Endodermal cell (in vitro differentiated cells): ENCODE measurements around the gene PGA4. TPM values are rescaled to one million over a fixed set of nuclear protein-coding genes. Genes with fewer than 3 reads are reported as not detected.

ENCODE experiments used
- DNase-seq: peaks from one replicate; pipeline ENCODE4 v3.0.0-alpha.2; 2017
- H3K27ac ChIP-seq: 2 replicates; pipeline ENCODE4 v1.5.1; 2013; ENCODE audit warnings: mild to moderate bottlenecking, low read depth, low read length, moderate library complexity
- H3K27me3 ChIP-seq: 2 replicates; pipeline ENCODE4 v1.6.1; 2013; ENCODE audit warnings: mild to moderate bottlenecking, low read length, moderate library complexity; ENCODE audit not compliant: insufficient read depth, control insufficient read depth, poor library complexity, severe bottlenecking
- H3K36me3 ChIP-seq: 2 replicates; pipeline ENCODE4 v1.7.0; 2013; ENCODE audit warnings: mild to moderate bottlenecking, low read length, moderate library complexity; ENCODE audit not compliant: control insufficient read depth, insufficient read depth
- H3K4me1 ChIP-seq: one replicate; pipeline ENCODE4 v1.7.0; 2013; ENCODE audit warnings: low read length; ENCODE audit not compliant: control insufficient read depth, insufficient read depth
- H3K4me3 ChIP-seq: 2 replicates; pipeline ENCODE4 v1.5.1; 2013; ENCODE audit warnings: mild to moderate bottlenecking, low read length, moderate library complexity
- H3K9ac ChIP-seq: 2 replicates; pipeline ENCODE4 v1.6.1; 2013; ENCODE audit warnings: mild to moderate bottlenecking, low read length, moderate library complexity; ENCODE audit not compliant: poor library complexity, severe bottlenecking; ENCODE audit errors: extremely low read depth
- H3K9me3 ChIP-seq: 2 replicates; pipeline ENCODE4 v1.6.1; 2013; ENCODE audit warnings: mild to moderate bottlenecking, low read length, moderate library complexity; ENCODE audit not compliant: control insufficient read depth
- H3K27ac Mint-ChIP-seq: 2 replicates; pipeline ENCODE4 v1.8.0; 2020; ENCODE audit warnings: mixed read lengths
- H3K27me3 Mint-ChIP-seq: 2 replicates; pipeline ENCODE4 v1.8.0; 2021; ENCODE audit warnings: mild to moderate bottlenecking, mixed read lengths; ENCODE audit not compliant: insufficient read depth
- H3K36me3 Mint-ChIP-seq: 2 replicates; pipeline ENCODE4 v1.8.0; 2020; ENCODE audit warnings: low read depth, mixed read lengths
- H3K4me1 Mint-ChIP-seq: 2 replicates; pipeline ENCODE4 v1.8.0; 2020; ENCODE audit warnings: mixed read lengths
- H3K4me3 Mint-ChIP-seq: 2 replicates; pipeline ENCODE4 v1.8.0; 2020; ENCODE audit warnings: mild to moderate bottlenecking, moderate library complexity, mixed read lengths
- H3K9me3 Mint-ChIP-seq: 2 replicates; pipeline ENCODE4 v1.8.0; 2020; ENCODE audit warnings: mild to moderate bottlenecking, mixed read lengths
- CTCF ChIP-seq: fragments of 200-600 bp; sonication (generic); conservative IDR thresholded peaks from 2 replicates; pipeline ENCODE4 v1.5.0; 2021; ENCODE audit warnings: antibody characterized with exemption, mild to moderate bottlenecking
- WGBS, 2 experiments: methylation state at CpG; one replicate each; pipeline versions ENCODE4 v1.1.5 to v1.1.7; 2013; ENCODE audit warnings: missing lambda C conversion rate in 2 of 2, mixed read lengths in 1 of 2; ENCODE audit not compliant: insufficient coverage in 1 of 2, insufficient read length in 1 of 2; 5-methylcytosine and 5-hydroxymethylcytosine counted together
- total RNA-seq, 2 donors: library from RNA; stranded (reverse); fragmentation: NEBNext Ultra II Directional in 1 of 2; extraction: Animal tissue kit (Norgen Biotek cat#: 25700) in 1 of 2; gene quantifications; 2 replicates in 1 of 2; 3 replicates in 1 of 2; pipeline ENCODE4 v1.2.1, GENCODE V29; 2021

Gene PGA4
- total RNA-seq, 2 donors from 2014 or later: 0.62 TPM; not detected in 1

DNA sequence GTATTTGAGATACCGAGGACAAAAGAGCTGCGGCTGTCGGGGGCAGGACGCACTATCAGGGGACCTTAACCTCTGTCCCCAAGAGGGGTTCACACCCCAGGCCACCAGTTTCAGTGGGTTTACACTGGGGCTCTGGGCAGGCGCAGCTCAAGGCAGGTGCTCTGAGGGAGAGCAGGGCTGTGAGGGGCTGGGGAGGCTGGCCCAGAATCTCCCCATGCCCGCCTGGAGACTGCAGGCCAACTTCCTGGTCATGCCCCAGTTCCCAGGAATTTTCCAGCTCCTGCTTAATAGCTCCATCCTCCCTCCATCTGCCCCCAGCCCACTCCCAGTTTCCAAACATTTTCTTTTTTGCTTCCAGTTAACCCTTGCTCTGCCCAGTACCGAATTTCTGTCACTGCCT is 26.4 kb upstream of the PGA4 start:
- H3K4me1 Mint-ChIP-seq: no peaks in the 10 kb centered on the region
- H3K27me3 Mint-ChIP-seq: peaks cover 15% of the 10 kb centered on the region
- Histone ChIP-seq H3K4me3 (no peak overlapping the region), H3K4me1 (no peaks in the 10 kb centered on the region), H3K36me3 (no peaks in the 10 kb centered on the region), H3K27ac (no peak overlapping the region), H3K27me3 (peaks cover 4% of the 10 kb centered on the region), H3K9ac (no peak overlapping the region), H3K9me3 (peaks cover 12% of the 10 kb centered on the region)
- H3K9me3 Mint-ChIP-seq: peaks cover 5% of the 10 kb centered on the region
- TF ChIP-seq CTCF: no peak
- 94 to 95% methylated on average over 7 of the region's 7 CpGs for WGBS, 2 experiments
- no peaks in the 10 kb centered on the region for H3K36me3 Mint-ChIP-seq
- H3K27ac Mint-ChIP-seq: no peak overlapping the region
- H3K4me3 Mint-ChIP-seq: no peak overlapping the region
- DNase-seq: no peak

GRCh38 chr11:61198361-61198760 is 23.8 kb upstream of the PGA4 start:
- Histone ChIP-seq H3K36me3 (no peaks in the 10 kb centered on the region), H3K9ac (no peak overlapping the region), H3K27ac (no peak overlapping the region), H3K9me3 (peaks cover 5% of the 10 kb centered on the region), H3K4me1 (no peaks in the 10 kb centered on the region), H3K27me3 (peaks cover 25% of the 10 kb centered on the region), H3K4me3 (no peak overlapping the region)
- Mint-ChIP-seq H3K4me3 (no peak overlapping the region), H3K4me1 (peaks cover 7% of the 10 kb centered on the region), H3K9me3 (peaks cover 9% of the 10 kb centered on the region), H3K27ac (no peak overlapping the region), H3K36me3 (no peaks in the 10 kb centered on the region), H3K27me3 (peaks cover 33% of the 10 kb centered on the region)
- WGBS, 2 experiments: 87 to 89% methylated on average over 5 to 6 of the region's 6 CpGs
- DNase-seq: no peak
- no peak for TF ChIP-seq CTCF

GRCh38 chr11:61198948-61199523 is 23.1 kb upstream of the PGA4 start:
- H3K4me1 ChIP-seq: no peaks in the 10 kb centered on the region

More at GRCh38 chr11:61198948-61199523, 23.1 kb upstream of the PGA4 start:
- Mint-ChIP-seq H3K27ac (no peak overlapping the region), H3K27me3 (peaks cover 33% of the 10 kb centered on the region), H3K36me3 (no peaks in the 10 kb centered on the region), H3K9me3 (peaks cover 9% of the 10 kb centered on the region), H3K4me1 (peaks cover 10% of the 10 kb centered on the region), H3K4me3 (no peak overlapping the region)
- no peak for DNase-seq
- Histone ChIP-seq H3K27me3 (peaks cover 27% of the 10 kb centered on the region), H3K27ac (no peak overlapping the region), H3K9me3 (peaks cover 5% of the 10 kb centered on the region), H3K4me3 (no peak overlapping the region), H3K36me3 (no peaks in the 10 kb centered on the region), H3K9ac (no peak overlapping the region)
- WGBS, 2 experiments: 91% methylated on average over 3 of the region's 4 CpGs
- TF ChIP-seq CTCF: no peak
